ENCODE data around the gene PICALM. TPM values are rescaled to one million over a fixed set of nuclear protein-coding genes. Genes with fewer than 3 reads are reported as not detected.
"Not testable (repeated sequence)": the region's sequence is repeated elsewhere in the genome, so short reads cannot be mapped to it uniquely, and the experiment has no call there.

The PICALM gene
- total RNA-seq, 1 donor from 2014 or later: 137 TPM

GRCh38 chr11:85935751-85936150 lies 133.1 kb downstream of the PICALM start:
- H3K27me3 Mint-ChIP-seq: no peaks in the 10 kb centered on the region
- H3K4me3 Mint-ChIP-seq: no peak overlapping the region
- no peaks in the 10 kb centered on the region for H3K36me3 Mint-ChIP-seq
- no peaks in the 10 kb centered on the region for H3K4me1 Mint-ChIP-seq (ENCODE audit: unreplicated experiment)
- no peak for DNase-seq (ENCODE audit: extremely low spot score, unreplicated experiment)
- H3K9me3 Mint-ChIP-seq: peaks cover 4% of the 10 kb centered on the region
- no peak for TF ChIP-seq CTCF (conservative IDR thresholded peaks at IDR 0.05)
- no peak overlapping the region for H3K27ac Mint-ChIP-seq

- no peaks in the 10 kb centered on the region for H3K4me1 Mint-ChIP-seq (ENCODE audit: unreplicated experiment)
- no peaks in the 10 kb centered on the region for H3K27me3 Mint-ChIP-seq
- no peak overlapping the region for H3K4me3 Mint-ChIP-seq
- no peak for TF ChIP-seq CTCF (conservative IDR thresholded peaks at IDR 0.05)
- no peaks in the 10 kb centered on the region for H3K36me3 Mint-ChIP-seq
- peaks cover 4% of the 10 kb centered on the region for H3K9me3 Mint-ChIP-seq
- no peak for DNase-seq (ENCODE audit: extremely low spot score, unreplicated experiment)
- H3K27ac Mint-ChIP-seq: no peak overlapping the region
Measured at GRCh38 chr11:85934596-85935169, 134.2 kb downstream of the PICALM start.

GRCh38 chr11:85930879-85931366 lies 138.0 kb downstream of the PICALM start:
- no peaks in the 10 kb centered on the region for H3K36me3 Mint-ChIP-seq
- no peak overlapping the region for H3K27ac Mint-ChIP-seq
- peaks cover 3% of the 10 kb centered on the region for H3K27me3 Mint-ChIP-seq
- H3K9me3 Mint-ChIP-seq: no peaks in the 10 kb centered on the region
- no peaks in the 10 kb centered on the region for H3K4me1 Mint-ChIP-seq (ENCODE audit: unreplicated experiment)
- H3K4me3 Mint-ChIP-seq: no peak overlapping the region
- DNase-seq (ENCODE audit: extremely low spot score, unreplicated experiment): no peak
- TF ChIP-seq CTCF (conservative IDR thresholded peaks at IDR 0.05): no peak

- H3K4me3 Mint-ChIP-seq; H3K4me1 Mint-ChIP-seq (ENCODE audit: unreplicated experiment); H3K9me3 Mint-ChIP-seq; H3K36me3 Mint-ChIP-seq; H3K27ac Mint-ChIP-seq; DNase-seq (ENCODE audit: extremely low spot score, unreplicated experiment); H3K27me3 Mint-ChIP-seq: not testable (repeated sequence)
Measured at GRCh38 chr11:85926653-85927214, 142.2 kb downstream of the PICALM start.

GRCh38 chr11:85923455-85923854 lies 145.4 kb downstream of the PICALM start:
- H3K36me3 Mint-ChIP-seq: no peaks in the 10 kb centered on the region
- DNase-seq (ENCODE audit: extremely low spot score, unreplicated experiment): no peak
- no peak overlapping the region for H3K4me3 Mint-ChIP-seq
- H3K27ac Mint-ChIP-seq: no peak overlapping the region
- peaks cover 3% of the 10 kb centered on the region for H3K27me3 Mint-ChIP-seq
- H3K9me3 Mint-ChIP-seq: no peaks in the 10 kb centered on the region
- TF ChIP-seq CTCF (conservative IDR thresholded peaks at IDR 0.05): no peak
- H3K4me1 Mint-ChIP-seq (ENCODE audit: unreplicated experiment): peaks cover 11% of the 10 kb centered on the region

GRCh38 chr11:85922367-85922766 lies 146.5 kb downstream of the PICALM start:
- H3K4me1 Mint-ChIP-seq (ENCODE audit: unreplicated experiment): peaks cover 11% of the 10 kb centered on the region
- H3K9me3 Mint-ChIP-seq: no peaks in the 10 kb centered on the region
- no peak overlapping the region for H3K4me3 Mint-ChIP-seq
- no peak for DNase-seq (ENCODE audit: extremely low spot score, unreplicated experiment)
- TF ChIP-seq CTCF (conservative IDR thresholded peaks at IDR 0.05): no peak
- no peak overlapping the region for H3K27ac Mint-ChIP-seq
- no peaks in the 10 kb centered on the region for H3K36me3 Mint-ChIP-seq
- H3K27me3 Mint-ChIP-seq: peaks cover 1% of the 10 kb centered on the region

Measured in type B pancreatic cell (in vitro differentiated cells).